Measurements from ENCODE around the gene NAE1. TPM values are rescaled to one million over a fixed set of nuclear protein-coding genes. Genes with fewer than 3 reads are reported as not detected.

The NAE1 gene
- total RNA-seq, 1 donor: 91.1 TPM

DNA sequence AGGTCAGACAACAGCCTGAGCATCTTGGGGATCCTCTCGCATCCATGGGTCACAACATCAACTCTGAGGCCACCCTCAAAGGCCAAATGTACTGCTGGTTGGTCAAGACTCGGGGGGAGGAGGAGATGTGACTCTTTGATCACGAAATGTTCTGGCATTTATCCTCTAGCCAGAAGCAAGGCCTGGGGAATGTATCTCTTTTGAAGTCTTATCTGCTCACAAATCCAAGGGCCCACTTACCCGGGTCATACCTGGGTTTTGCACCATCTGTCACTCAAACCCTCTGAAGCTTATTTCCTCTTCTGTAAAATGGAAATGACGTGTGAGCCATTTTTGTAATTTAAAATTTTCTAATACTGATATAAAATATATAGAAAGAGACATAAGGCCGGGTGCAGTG is 26.7 kb upstream of the NAE1 start:
- H3K4me3 ChIP-seq (ENCODE audit: low read depth, low read length): no peak overlapping the region
- DNase-seq (ENCODE audit: low read depth): no peak
- TF ChIP-seq, protein P1, sequence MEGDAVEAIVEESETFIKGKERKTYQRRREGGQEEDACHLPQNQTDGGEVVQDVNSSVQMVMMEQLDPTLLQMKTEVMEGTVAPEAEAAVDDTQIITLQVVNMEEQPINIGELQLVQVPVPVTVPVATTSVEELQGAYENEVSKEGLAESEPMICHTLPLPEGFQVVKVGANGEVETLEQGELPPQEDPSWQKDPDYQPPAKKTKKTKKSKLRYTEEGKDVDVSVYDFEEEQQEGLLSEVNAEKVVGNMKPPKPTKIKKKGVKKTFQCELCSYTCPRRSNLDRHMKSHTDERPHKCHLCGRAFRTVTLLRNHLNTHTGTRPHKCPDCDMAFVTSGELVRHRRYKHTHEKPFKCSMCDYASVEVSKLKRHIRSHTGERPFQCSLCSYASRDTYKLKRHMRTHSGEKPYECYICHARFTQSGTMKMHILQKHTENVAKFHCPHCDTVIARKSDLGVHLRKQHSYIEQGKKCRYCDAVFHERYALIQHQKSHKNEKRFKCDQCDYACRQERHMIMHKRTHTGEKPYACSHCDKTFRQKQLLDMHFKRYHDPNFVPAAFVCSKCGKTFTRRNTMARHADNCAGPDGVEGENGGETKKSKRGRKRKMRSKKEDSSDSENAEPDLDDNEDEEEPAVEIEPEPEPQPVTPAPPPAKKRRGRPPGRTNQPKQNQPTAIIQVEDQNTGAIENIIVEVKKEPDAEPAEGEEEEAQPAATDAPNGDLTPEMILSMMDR (IDR thresholded peaks at IDR 0.05; ENCODE audit: insufficient read depth, low read depth, low read length): no peak

DNA sequence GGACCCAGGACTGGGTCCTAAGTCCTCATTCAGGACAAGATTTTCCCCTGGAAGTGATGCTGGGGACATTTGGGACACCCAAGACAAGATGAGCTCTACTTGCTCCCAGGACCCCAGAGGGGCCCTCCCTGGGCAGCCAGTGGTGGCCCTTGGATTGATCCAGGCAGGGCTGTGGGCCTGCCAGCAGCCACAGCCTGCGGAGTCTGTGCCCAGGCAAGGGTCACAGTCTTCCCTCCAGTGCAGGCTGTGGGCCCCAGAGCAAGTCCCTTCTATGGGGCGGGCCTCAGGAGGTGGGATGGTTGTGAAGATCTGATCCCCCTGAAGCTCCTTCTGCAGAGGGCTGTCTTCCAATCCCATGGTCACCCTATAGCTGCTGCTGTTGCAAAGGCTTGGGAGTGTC is 26.0 kb upstream of the NAE1 start:
- no peak for DNase-seq (ENCODE audit: low read depth)
- TF ChIP-seq, protein P1 (IDR thresholded peaks at IDR 0.05; ENCODE audit: insufficient read depth, low read depth, low read length): no peak
- no peak overlapping the region for H3K4me3 ChIP-seq (ENCODE audit: low read depth, low read length)

DNA sequence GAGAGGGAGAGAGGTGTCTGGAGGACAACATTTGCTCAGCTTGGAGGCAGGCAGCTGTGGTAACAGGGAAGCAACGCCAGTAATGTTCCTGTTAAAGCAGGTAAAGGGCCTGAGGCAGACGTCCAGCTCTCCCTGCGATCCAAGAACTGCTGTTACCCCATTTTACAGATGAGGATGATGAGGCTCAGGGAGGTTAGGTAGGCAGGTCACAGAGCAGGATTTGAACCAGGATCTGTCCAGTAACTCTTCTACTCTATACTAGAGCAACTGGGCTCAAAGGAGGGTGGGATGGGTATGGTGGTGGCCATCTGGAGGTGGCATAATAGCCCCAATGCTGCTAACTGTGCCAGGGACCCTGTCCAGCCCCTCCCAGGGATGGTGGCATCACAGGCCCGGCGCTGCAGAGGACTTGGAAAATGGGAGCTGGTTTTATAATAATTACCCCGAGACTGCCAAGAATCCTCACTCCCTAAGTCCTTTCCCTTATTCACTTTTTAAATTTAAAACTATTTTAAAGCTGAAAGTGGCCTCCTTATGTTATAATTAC is 25.5 kb upstream of the NAE1 start:
- TF ChIP-seq, protein P1 (IDR thresholded peaks at IDR 0.05; ENCODE audit: insufficient read depth, low read depth, low read length): no peak
- no peak for DNase-seq (ENCODE audit: low read depth)

DNA sequence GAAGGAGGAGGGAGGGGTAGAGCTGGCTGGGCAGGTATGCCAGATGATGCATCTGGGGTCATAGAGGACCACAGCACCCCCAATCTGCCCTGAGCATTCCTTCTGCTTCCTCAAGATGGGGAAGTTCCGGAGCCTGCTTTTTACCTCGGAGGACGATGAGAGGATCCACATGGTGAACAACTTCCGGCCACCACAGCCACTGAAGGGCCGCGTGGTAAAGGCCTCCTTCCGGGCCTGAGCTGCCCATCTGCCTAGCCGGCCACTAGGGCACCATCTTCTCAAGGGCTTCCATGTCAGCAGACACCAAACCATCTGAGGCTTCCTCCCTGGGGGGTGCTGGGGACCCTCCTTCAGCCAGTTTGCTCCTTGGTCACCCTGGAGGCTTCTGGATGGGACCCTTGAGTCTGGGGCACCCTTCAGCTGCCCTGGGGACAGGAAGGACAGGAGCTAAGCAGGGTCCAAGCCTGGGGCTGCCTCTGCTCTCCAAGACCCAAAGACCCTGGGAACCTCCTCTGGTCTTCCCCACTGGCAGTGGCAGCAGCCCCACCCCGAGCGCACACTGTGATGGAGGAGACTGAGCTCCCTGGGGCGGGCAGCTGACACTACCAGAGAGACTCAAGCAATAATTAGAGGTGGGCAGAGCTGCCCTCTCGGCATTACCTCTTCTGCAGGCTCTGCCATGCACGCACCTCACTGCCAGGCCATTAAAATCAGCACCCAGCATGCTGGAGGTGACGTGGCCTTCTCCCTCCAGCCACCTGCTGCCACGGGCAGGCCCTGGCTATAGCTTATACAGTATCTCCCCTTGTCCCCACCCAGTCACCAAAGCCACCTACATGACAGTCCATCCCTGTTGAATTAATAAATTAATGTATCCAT is 22.7 kb upstream of the NAE1 start:
- TF ChIP-seq, protein P1 (IDR thresholded peaks at IDR 0.05; ENCODE audit: insufficient read depth, low read depth, low read length): no peak
- DNase-seq (ENCODE audit: low read depth): no peak

More for the DNA sequence above, 25.5 kb upstream of the NAE1 start:
- H3K4me3 ChIP-seq (ENCODE audit: low read depth, low read length): no peak overlapping the region

DNA sequence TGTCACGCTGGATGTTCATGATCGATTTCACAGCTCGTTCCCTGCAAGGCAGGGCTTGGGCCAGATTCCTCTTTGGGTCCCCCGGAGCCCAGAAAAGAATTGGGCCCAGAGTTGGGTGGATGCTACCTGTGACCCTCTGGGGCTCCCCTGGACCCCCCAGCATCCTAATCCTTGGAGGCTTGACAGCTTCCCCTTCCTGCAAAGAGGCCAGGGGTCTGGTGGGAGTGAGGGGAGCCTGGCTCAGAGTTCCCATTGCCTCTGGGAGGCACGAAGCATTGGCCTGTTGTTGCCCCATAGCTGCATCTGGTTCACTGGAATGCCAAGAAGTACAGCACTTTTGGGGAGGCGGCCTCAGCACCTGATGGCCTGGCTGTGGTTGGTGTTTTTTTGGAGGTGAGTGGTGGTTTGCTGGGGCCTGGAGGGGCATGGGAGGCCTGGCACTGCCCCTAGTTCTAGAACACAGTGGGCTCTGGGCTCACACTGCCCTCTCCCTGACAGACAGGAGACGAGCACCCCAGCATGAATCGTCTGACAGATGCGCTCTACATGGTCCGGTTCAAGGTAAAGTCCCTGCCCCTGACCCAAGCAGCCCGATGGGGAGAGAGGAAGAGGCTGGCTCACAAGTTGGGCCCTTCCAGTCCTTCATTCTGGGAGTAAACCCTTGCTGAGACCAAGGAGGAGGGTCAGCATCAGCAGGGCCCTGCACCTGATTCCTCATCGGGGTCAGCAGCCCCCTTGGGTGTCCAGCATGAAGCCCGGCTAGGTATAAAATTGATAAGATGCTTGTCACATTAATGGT is 20.6 kb upstream of the NAE1 start:
- TF ChIP-seq, protein P1 (IDR thresholded peaks at IDR 0.05; ENCODE audit: insufficient read depth, low read depth, low read length): no peak
- DNase-seq (ENCODE audit: low read depth): no peak
- H3K4me3 ChIP-seq (ENCODE audit: low read depth, low read length): no peak overlapping the region

More for the DNA sequence above, 22.7 kb upstream of the NAE1 start:
- H3K4me3 ChIP-seq (ENCODE audit: low read depth, low read length): no peak overlapping the region

DNA sequence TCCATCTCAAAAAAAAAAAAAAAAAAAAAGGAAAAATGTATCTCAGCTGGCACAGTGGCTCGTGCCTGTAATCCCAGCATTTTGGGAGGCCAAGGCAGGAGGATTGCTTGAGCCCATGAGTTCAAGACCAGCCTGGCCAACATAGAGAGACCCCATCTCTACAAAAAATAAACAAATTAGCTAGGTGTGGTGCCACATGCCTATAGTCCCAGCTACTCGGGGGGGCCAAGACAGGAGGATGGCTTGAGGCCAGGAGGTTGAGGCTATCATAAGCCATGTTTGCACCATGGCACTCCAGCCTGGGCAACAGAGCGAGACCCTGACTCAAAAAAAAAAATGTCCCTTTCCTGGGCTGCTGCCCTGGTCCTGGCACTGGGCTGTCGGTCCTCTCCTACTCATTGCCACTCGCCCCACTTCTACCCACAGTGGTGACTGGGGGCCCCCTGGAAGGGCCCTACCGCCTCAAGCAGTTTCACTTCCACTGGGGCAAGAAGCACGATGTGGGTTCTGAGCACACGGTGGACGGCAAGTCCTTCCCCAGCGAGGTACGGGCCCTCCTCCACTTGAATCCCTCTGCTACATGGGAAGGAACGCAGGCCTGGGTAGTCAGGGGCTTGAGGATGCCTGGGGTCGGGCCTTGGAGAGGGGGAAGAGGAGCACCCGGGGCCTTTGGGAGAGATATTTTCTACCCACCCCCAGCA is 19.5 kb upstream of the NAE1 start:
- H3K4me3 ChIP-seq (ENCODE audit: low read depth, low read length): no peak overlapping the region
- TF ChIP-seq, protein P1 (IDR thresholded peaks at IDR 0.05; ENCODE audit: insufficient read depth, low read depth, low read length): no peak
- DNase-seq (ENCODE audit: low read depth): no peak
